Measurements from ENCODE around the gene MYO1B. TPM values are rescaled to one million over a fixed set of nuclear protein-coding genes. Genes with fewer than 3 reads are reported as not detected.

The MYO1B gene
- 10 to 100 TPM in 5 of 6 donors, 1 to 10 TPM in 1; 4.6 to 25.4 (median 13.1) TPM for polyA plus RNA-seq (ENCODE audit: low read depth in 6 of 6)

- Mint-ChIP-seq H3K4me3 (peak within 1 kb of the TSS; percentile 80 to 95 (median 86)), H3K27me3 (peaks cover 0 to 8% (median 5%) of the 10 kb centered on the region in 3 donors), H3K4me1 (peaks cover 10 to 45% (median 29%) of the 10 kb centered on the region in 3 donors), H3K36me3 (no peaks in the 10 kb centered on the region), H3K9me3 (no peaks in the 10 kb centered on the region), H3K27ac (peak within 1 kb of the TSS in 3 of 6 donors; percentile 46 to 78 (median 63))
- peak; percentile 66 for DNase-seq
- ATAC-seq (ENCODE audit: low read depth in 2 of 2) = peak; percentile 74
Observed at GRCh38 chr2:191245046-191245868, at the start of gene MYO1B. MYO1B (plus strand) TSS chr2:191245404; CDS start chr2:191276896, 31,492 bp downstream.

- ATAC-seq (ENCODE audit: low read depth in 2 of 2) = no peak
- no peaks in the 10 kb centered on the region for H3K27me3 Mint-ChIP-seq
- peaks cover 5 to 14% (median 11%) of the 10 kb centered on the region in 3 donors for H3K4me1 Mint-ChIP-seq
- H3K36me3 Mint-ChIP-seq = no peaks in the 10 kb centered on the region
- no peak overlapping the region for H3K27ac Mint-ChIP-seq
- H3K4me3 Mint-ChIP-seq = no peak overlapping the region
- no peak for DNase-seq
- peaks cover 0 to 6% (median 0%) of the 10 kb centered on the region in 7 donors for H3K9me3 Mint-ChIP-seq
Observed at GRCh38 chr2:191197096-191197495, 48.1 kb upstream of the MYO1B start.

GRCh38 chr2:191198271-191198670 is 46.9 kb upstream of the MYO1B start:
- Mint-ChIP-seq H3K27ac (no peak overlapping the region), H3K36me3 (no peaks in the 10 kb centered on the region), H3K9me3 (peaks cover 0 to 6% (median 0%) of the 10 kb centered on the region in 7 donors), H3K4me3 (no peak overlapping the region), H3K27me3 (no peaks in the 10 kb centered on the region), H3K4me1 (peaks cover 5 to 20% (median 11%) of the 10 kb centered on the region in 3 donors)
- ATAC-seq (ENCODE audit: low read depth in 2 of 2) = no peak
- DNase-seq = no peak

GRCh38 chr2:191199929-191200512 is 45.2 kb upstream of the MYO1B start:
- peaks cover 8 to 17% (median 9%) of the 10 kb centered on the region in 3 donors for H3K4me1 Mint-ChIP-seq

GRCh38 chr2:191200910-191201309 is 44.3 kb upstream of the MYO1B start:
- Mint-ChIP-seq H3K4me3 (peak overlapping the region in 1 of 8 donors; percentile 24), H3K36me3 (no peaks in the 10 kb centered on the region), H3K27me3 (no peaks in the 10 kb centered on the region), H3K9me3 (peaks cover 0 to 4% (median 0%) of the 10 kb centered on the region in 7 donors), H3K4me1 (peaks cover 8 to 17% (median 9%) of the 10 kb centered on the region in 3 donors), H3K27ac (no peak overlapping the region)
- ATAC-seq (ENCODE audit: low read depth in 2 of 2) (no peak), DNase-seq (no peak)

More at GRCh38 chr2:191199929-191200512, 45.2 kb upstream of the MYO1B start:
- Mint-ChIP-seq H3K27me3 (no peaks in the 10 kb centered on the region), H3K9me3 (peaks cover 0 to 4% (median 0%) of the 10 kb centered on the region in 7 donors), H3K36me3 (no peaks in the 10 kb centered on the region), H3K4me3 (no peak overlapping the region), H3K27ac (no peak overlapping the region)
- no peak for ATAC-seq (ENCODE audit: low read depth in 2 of 2)
- no peak for DNase-seq

- H3K36me3 Mint-ChIP-seq = no peaks in the 10 kb centered on the region
- H3K4me3 Mint-ChIP-seq = no peak overlapping the region
- H3K27ac Mint-ChIP-seq = no peak overlapping the region
- peaks cover 0 to 4% (median 0%) of the 10 kb centered on the region in 7 donors for H3K9me3 Mint-ChIP-seq
- ATAC-seq (ENCODE audit: low read depth in 2 of 2) (no peak), DNase-seq (no peak)
- H3K4me1 Mint-ChIP-seq = peaks cover 8 to 20% (median 9%) of the 10 kb centered on the region in 3 donors
- no peaks in the 10 kb centered on the region for H3K27me3 Mint-ChIP-seq
Observed at GRCh38 chr2:191202209-191202721, 42.9 kb upstream of the MYO1B start.

GRCh38 chr2:191202881-191203397 is 42.3 kb upstream of the MYO1B start:
- ATAC-seq (ENCODE audit: low read depth in 2 of 2) (no peak), DNase-seq (no peak)
- H3K4me3 Mint-ChIP-seq = no peak overlapping the region
- peaks cover 8 to 20% (median 9%) of the 10 kb centered on the region in 3 donors for H3K4me1 Mint-ChIP-seq
- H3K27me3 Mint-ChIP-seq = no peaks in the 10 kb centered on the region
- H3K36me3 Mint-ChIP-seq = no peaks in the 10 kb centered on the region
- no peak overlapping the region for H3K27ac Mint-ChIP-seq
- peaks cover 0 to 4% (median 0%) of the 10 kb centered on the region in 7 donors for H3K9me3 Mint-ChIP-seq

GRCh38 chr2:191204433-191204832 is 40.8 kb upstream of the MYO1B start:
- H3K36me3 Mint-ChIP-seq = no peaks in the 10 kb centered on the region
- peaks cover 8 to 18% (median 9%) of the 10 kb centered on the region in 3 donors for H3K4me1 Mint-ChIP-seq
- peak; percentile 22 for DNase-seq
- peak; percentile 84 for ATAC-seq (ENCODE audit: low read depth in 2 of 2)
- H3K9me3 Mint-ChIP-seq = peaks cover 0 to 2% (median 0%) of the 10 kb centered on the region in 7 donors
- no peaks in the 10 kb centered on the region for H3K27me3 Mint-ChIP-seq
- H3K27ac Mint-ChIP-seq = peak overlapping the region in 5 of 6 donors; percentile 16 to 95 (median 65)
- H3K4me3 Mint-ChIP-seq = peak overlapping the region; percentile 2 to 80 (median 60)

GRCh38 chr2:191206613-191207471 is 38.4 kb upstream of the MYO1B start:
- H3K27ac Mint-ChIP-seq = peak overlapping the region in 1 of 6 donors; percentile 49
- peaks cover 0 to 15% (median 6%) of the 10 kb centered on the region in 7 donors for H3K9me3 Mint-ChIP-seq
- H3K36me3 Mint-ChIP-seq = no peaks in the 10 kb centered on the region
- H3K27me3 Mint-ChIP-seq = no peaks in the 10 kb centered on the region
- no peak for DNase-seq
- H3K4me1 Mint-ChIP-seq = peaks cover 8 to 18% (median 9%) of the 10 kb centered on the region in 3 donors
- H3K4me3 Mint-ChIP-seq = peak overlapping the region in 1 of 8 donors; percentile 2
- ATAC-seq (ENCODE audit: low read depth in 2 of 2) = no peak

GRCh38 chr2:191209340-191209739 is 35.9 kb upstream of the MYO1B start:
- H3K4me3 Mint-ChIP-seq = no peak overlapping the region
- H3K27ac Mint-ChIP-seq = no peak overlapping the region
- H3K27me3 Mint-ChIP-seq = peaks cover 0 to 7% (median 0%) of the 10 kb centered on the region in 3 donors

GRCh38 chr2:191212119-191212518 is 33.1 kb upstream of the MYO1B start:
- no peak for DNase-seq
- Mint-ChIP-seq H3K4me3 (no peak overlapping the region), H3K36me3 (peaks cover 0 to 6% of the 10 kb centered on the region in 2 donors), H3K27me3 (peaks cover 0 to 7% (median 3%) of the 10 kb centered on the region in 3 donors), H3K4me1 (no peaks in the 10 kb centered on the region), H3K9me3 (peaks cover 0 to 31% (median 16%) of the 10 kb centered on the region in 7 donors), H3K27ac (no peak overlapping the region)
- no peak for ATAC-seq (ENCODE audit: low read depth in 2 of 2)

More at GRCh38 chr2:191209340-191209739, 35.9 kb upstream of the MYO1B start:
- peaks cover 0 to 6% of the 10 kb centered on the region in 2 donors for H3K36me3 Mint-ChIP-seq
- ATAC-seq (ENCODE audit: low read depth in 2 of 2) (no peak), DNase-seq (no peak)
- H3K4me1 Mint-ChIP-seq = peaks cover 5 to 9% (median 6%) of the 10 kb centered on the region in 3 donors
- H3K9me3 Mint-ChIP-seq = peaks cover 0 to 31% (median 16%) of the 10 kb centered on the region in 7 donors

GRCh38 chr2:191213333-191213732 is 31.9 kb upstream of the MYO1B start:
- Mint-ChIP-seq H3K4me3 (no peak overlapping the region), H3K4me1 (no peaks in the 10 kb centered on the region), H3K27me3 (peaks cover 0 to 7% (median 3%) of the 10 kb centered on the region in 3 donors), H3K9me3 (peaks cover 0 to 31% (median 16%) of the 10 kb centered on the region in 7 donors), H3K36me3 (peaks cover 0 to 6% of the 10 kb centered on the region in 2 donors), H3K27ac (no peak overlapping the region)
- ATAC-seq (ENCODE audit: low read depth in 2 of 2) = no peak
- no peak for DNase-seq
